Measurements from ENCODE around the gene LRRC18. TPM values are rescaled to one million over a fixed set of nuclear protein-coding genes. Genes with fewer than 3 reads are reported as not detected.

Gene LRRC18
- total and polyA plus RNA-seq, 10 of the 15 experiments (the other 5 are each of a cell fraction or from before 2014, with no cell fraction given), result 0.16 to 0.47 (median 0.24) TPM; not detected in 6

- no peak for TF ChIP-seq POLR2AphosphoS5 (IDR thresholded peaks at IDR 0.05; ENCODE audit: low read length)
- TF ChIP-seq, protein P1, sequence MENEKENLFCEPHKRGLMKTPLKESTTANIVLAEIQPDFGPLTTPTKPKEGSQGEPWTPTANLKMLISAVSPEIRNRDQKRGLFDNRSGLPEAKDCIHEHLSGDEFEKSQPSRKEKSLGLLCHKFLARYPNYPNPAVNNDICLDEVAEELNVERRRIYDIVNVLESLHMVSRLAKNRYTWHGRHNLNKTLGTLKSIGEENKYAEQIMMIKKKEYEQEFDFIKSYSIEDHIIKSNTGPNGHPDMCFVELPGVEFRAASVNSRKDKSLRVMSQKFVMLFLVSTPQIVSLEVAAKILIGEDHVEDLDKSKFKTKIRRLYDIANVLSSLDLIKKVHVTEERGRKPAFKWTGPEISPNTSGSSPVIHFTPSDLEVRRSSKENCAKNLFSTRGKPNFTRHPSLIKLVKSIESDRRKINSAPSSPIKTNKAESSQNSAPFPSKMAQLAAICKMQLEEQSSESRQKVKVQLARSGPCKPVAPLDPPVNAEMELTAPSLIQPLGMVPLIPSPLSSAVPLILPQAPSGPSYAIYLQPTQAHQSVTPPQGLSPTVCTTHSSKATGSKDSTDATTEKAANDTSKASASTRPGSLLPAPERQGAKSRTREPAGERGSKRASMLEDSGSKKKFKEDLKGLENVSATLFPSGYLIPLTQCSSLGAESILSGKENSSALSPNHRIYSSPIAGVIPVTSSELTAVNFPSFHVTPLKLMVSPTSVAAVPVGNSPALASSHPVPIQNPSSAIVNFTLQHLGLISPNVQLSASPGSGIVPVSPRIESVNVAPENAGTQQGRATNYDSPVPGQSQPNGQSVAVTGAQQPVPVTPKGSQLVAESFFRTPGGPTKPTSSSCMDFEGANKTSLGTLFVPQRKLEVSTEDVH (IDR thresholded peaks at IDR 0.05; ENCODE audit: low read depth, partially characterized antibody), result no peak
- TF ChIP-seq MXI1 (IDR thresholded peaks at IDR 0.05; ENCODE audit: low read depth, low read length), result no peak
- no peak for TF ChIP-seq SPI1 (IDR thresholded peaks at IDR 0.05; ENCODE audit: borderline replicate concordance, insufficient read depth, low read depth, low read length)
- TF ChIP-seq IKZF2 (IDR thresholded peaks at IDR 0.05), result no peak
- no peak for TF ChIP-seq NR2C1 (IDR thresholded peaks at IDR 0.05)
- TF ChIP-seq MYC (IDR thresholded peaks at IDR 0.05; ENCODE audit: insufficient read depth, insufficient read length, insufficient replicate concordance, low read length, severe bottlenecking), result no peak
- no peak for TF ChIP-seq NFYB (IDR thresholded peaks at IDR 0.05; ENCODE audit: insufficient read depth, low read depth, low read length)
- TF ChIP-seq HCFC1 (IDR thresholded peaks at IDR 0.05; ENCODE audit: low read length), result no peak
- TF ChIP-seq SUZ12 (IDR thresholded peaks at IDR 0.05; ENCODE audit: unreplicated experiment), result no peak
- no peak for TF ChIP-seq STAT1 (conservative IDR thresholded peaks at IDR 0.05)
- TF ChIP-seq FOS (IDR thresholded peaks at IDR 0.05; ENCODE audit: borderline replicate concordance, extremely low read depth, insufficient read length), result no peak
- no peak for TF ChIP-seq LARP7 (IDR thresholded peaks at IDR 0.05)
- TF ChIP-seq SMC3 (IDR thresholded peaks at IDR 0.05; ENCODE audit: borderline replicate concordance, low read length), result no peak
- TF ChIP-seq ATF7 (IDR thresholded peaks at IDR 0.05; ENCODE audit: low read depth), result no peak
- TF ChIP-seq CBX5 (IDR thresholded peaks at IDR 0.05; ENCODE audit: low read depth), result no peak
- TF ChIP-seq FOXM1 (IDR thresholded peaks at IDR 0.05; ENCODE audit: low read depth, low read length), result no peak
- ChIA-PET POLR2A (no interaction called here), SMC1A (ENCODE audit: uncharacterized antibody, unreplicated experiment) (interaction anchor here (1.3 kb wide), 1 partner anchor 22 kb away, joined by 3 read pairs; no protein-coding TSS in a partner anchor), RAD21 (ENCODE audit: unreplicated experiment) (no interaction called here), CTCF (no interaction called here)
- H3K4me1 ChIP-seq (ENCODE audit: control insufficient read depth, insufficient read depth, low read length), result no peaks in the 10 kb centered on the region
- no peak overlapping the region for H3K4me3 ChIP-seq
- no peaks in the 10 kb centered on the region for H4K20me1 ChIP-seq (ENCODE audit: control insufficient read depth, insufficient read depth)
- H2AFZ ChIP-seq (ENCODE audit: control insufficient read depth, low read depth, low read length), result no peak overlapping the region
- BruUV-seq (replicated peaks), result no TSS peak
- intact Hi-C loops (cut with micrococcal nuclease; ENCODE audit: unreplicated experiment), result no loop called here
- H3K79me2 ChIP-seq (ENCODE audit: control insufficient read depth, insufficient read depth, low read length), result no peaks in the 10 kb centered on the region
- no peaks in the 10 kb centered on the region for H3K27me3 ChIP-seq (replicated peaks in 1 of 2; ENCODE audit: control insufficient read depth in 2 of 2, insufficient read depth in 2 of 2, low read length in 1 of 2)
- no peak for FAIRE-seq
- 91% methylated on average over 13 of the region's 13 CpGs for WGBS (ENCODE audit: insufficient coverage, insufficient replicate concordance, low lambda C conversion rate, missing lambda C conversion rate)
- DNase-seq (ENCODE audit: low read depth, low spot score), result no peak
- H3K27ac ChIP-seq (ENCODE audit: control insufficient read depth, insufficient read depth), result no peak overlapping the region
- no peak for ATAC-seq
- H3K36me3 ChIP-seq (ENCODE audit: control insufficient read depth in 2 of 2, insufficient read depth in 2 of 2, low read length in 1 of 2), result peaks cover 3 to 11% of the 10 kb centered on the region in 2 experiments; a peak in 3 of 4 replicates
- H3K9ac ChIP-seq (ENCODE audit: control insufficient read depth, insufficient read depth, low read length), result no peak overlapping the region
- no peaks in the 10 kb centered on the region for H3K9me3 ChIP-seq (replicated peaks; ENCODE audit: control insufficient read depth, insufficient read depth, low read length)
- H3K4me2 ChIP-seq (ENCODE audit: control insufficient read depth, insufficient read depth), result no peak overlapping the region
- in situ Hi-C loops (cut with MboI), result no loop called here
Measured at GRCh38 chr10:48926764-48927540, 12.7 kb downstream of the LRRC18 start.
